22Rv1 (cell line): Measurements from ENCODE around the gene PRR32.

Experiments used
- H3K27ac ChIP-seq: fragments of 450-650 bp; 2 replicates; pipeline ENCODE4 v1.5.1; 2017
- CTCF ChIP-seq: fragments of 450-650 bp; IDR thresholded peaks from 2 replicates; pipeline ENCODE4 v1.5.1; 2017; ENCODE audit warnings: mild to moderate bottlenecking
- ZFX ChIP-seq: fragments of 450-650 bp; IDR thresholded peaks from 2 replicates; pipeline ENCODE4 v1.6.1; 2017; ENCODE audit warnings: antibody characterized with exemption, borderline replicate concordance

The PRR32 gene

GRCh38 chrX:126824338-126825007, 4.9 kb downstream of the PRR32 start:
- no peak for TF ChIP-seq CTCF
- TF ChIP-seq ZFX: no peak
- H3K27ac ChIP-seq: no peak overlapping the region

GRCh38 chrX:126825566-126826193, 6.2 kb downstream of the PRR32 start:
- no peak for TF ChIP-seq CTCF
- TF ChIP-seq ZFX: no peak
- no peak overlapping the region for H3K27ac ChIP-seq

- TF ChIP-seq CTCF (no peak), ZFX (no peak)
- H3K27ac ChIP-seq: no peak overlapping the region
Measured at GRCh38 chrX:126836186-126836585, 16.7 kb downstream of the PRR32 start.

GRCh38 chrX:126847143-126847542, 27.6 kb downstream of the PRR32 start:
- H3K27ac ChIP-seq: no peak overlapping the region
- no peak for TF ChIP-seq ZFX

GRCh38 chrX:126855839-126856524, 36.5 kb downstream of the PRR32 start:
- TF ChIP-seq ZFX: no peak
- no peak for TF ChIP-seq CTCF
- H3K27ac ChIP-seq: no peak overlapping the region
